HEK293 (cell line): ENCODE results near the gene POLR2L.

Experiments used
- KLF8 ChIP-seq: fragments of 450-650 bp; formaldehyde crosslinking; IDR thresholded peaks from 2 replicates; pipeline ENCODE4 v1.5.1; 2016; ENCODE audit warnings: missing biosample characterization, missing genetic modification characterization
- ZBTB49 ChIP-seq: fragments of 450-650 bp; formaldehyde crosslinking; IDR thresholded peaks from 2 replicates; pipeline ENCODE4 v1.5.1; 2016; ENCODE audit warnings: missing biosample characterization, missing genetic modification characterization, low read depth
- ZIC2 ChIP-seq: fragments of 450-650 bp; formaldehyde crosslinking; IDR thresholded peaks from 2 replicates; pipeline ENCODE4 v1.5.1; 2016; ENCODE audit warnings: missing biosample characterization, missing genetic modification characterization
- ZNF335 ChIP-seq: fragments of 450-650 bp; formaldehyde crosslinking; conservative IDR thresholded peaks from 2 replicates; pipeline ENCODE4 v1.5.1; 2016; ENCODE audit warnings: missing biosample characterization, missing genetic modification characterization
- ZNF513 ChIP-seq: fragments of 450-650 bp; IDR thresholded peaks from 2 replicates; pipeline ENCODE4 v1.5.1; 2018; ENCODE audit warnings: missing biosample characterization, missing genetic modification characterization
- ZNF658 ChIP-seq: fragments of 450-650 bp; formaldehyde crosslinking; IDR thresholded peaks from 2 replicates; pipeline ENCODE4; 2016; ENCODE audit warnings: missing biosample characterization, missing genetic modification characterization
- ZNF664 ChIP-seq: fragments of 450-650 bp; formaldehyde crosslinking; IDR thresholded peaks from 2 replicates; pipeline ENCODE4 v1.5.1; 2016; ENCODE audit warnings: missing biosample characterization, missing genetic modification characterization
- ZNF776 ChIP-seq: fragments of 450-650 bp; formaldehyde crosslinking; IDR thresholded peaks from 2 replicates; pipeline ENCODE4 v1.5.0; 2017; ENCODE audit warnings: missing biosample characterization, missing genetic modification characterization, borderline replicate concordance
- ZNF830 ChIP-seq: fragments of 450-650 bp; IDR thresholded peaks from 2 replicates; pipeline ENCODE4 v1.5.0; 2018; ENCODE audit warnings: missing biosample characterization, missing genetic modification characterization, low read depth, mild to moderate bottlenecking, moderate library complexity

The POLR2L gene

GRCh38 chr11:789943-790342 lies 52.4 kb downstream of the POLR2L start, which contains the start of gene CEND1 (continued):
- TF ChIP-seq ZNF335 (tag by site-specific recombination) (no peak), KLF8 (tag by site-specific recombination) (peak; percentile 83), ZNF658 (no peak), ZIC2 (tag by site-specific recombination) (no peak), ZNF664 (tag by site-specific recombination) (no peak), ZBTB49 (no peak), ZNF776 (tag by site-specific recombination) (no peak), ZNF830 (no peak), ZNF513 (tag by site-specific recombination) (no peak)
